Embryonic facial prominence (tissue), 1 donor: ENCODE measurements around the gene CLTB.
A peak's percentile ranks its signal among the peaks of the same experiment; 100 is the strongest.
"Not testable (repeated sequence)": the region's sequence is repeated elsewhere in the genome, so short reads cannot be mapped to it uniquely, and the experiment has no call there.

Source experiments
- DNase-seq: peaks from one replicate; pipeline ENCODE4 v3.0.0-alpha.2; 2016; ENCODE audit errors: extremely low spot score

CLTB gene, protein sequence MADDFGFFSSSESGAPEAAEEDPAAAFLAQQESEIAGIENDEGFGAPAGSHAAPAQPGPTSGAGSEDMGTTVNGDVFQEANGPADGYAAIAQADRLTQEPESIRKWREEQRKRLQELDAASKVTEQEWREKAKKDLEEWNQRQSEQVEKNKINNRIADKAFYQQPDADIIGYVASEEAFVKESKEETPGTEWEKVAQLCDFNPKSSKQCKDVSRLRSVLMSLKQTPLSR

DNA sequence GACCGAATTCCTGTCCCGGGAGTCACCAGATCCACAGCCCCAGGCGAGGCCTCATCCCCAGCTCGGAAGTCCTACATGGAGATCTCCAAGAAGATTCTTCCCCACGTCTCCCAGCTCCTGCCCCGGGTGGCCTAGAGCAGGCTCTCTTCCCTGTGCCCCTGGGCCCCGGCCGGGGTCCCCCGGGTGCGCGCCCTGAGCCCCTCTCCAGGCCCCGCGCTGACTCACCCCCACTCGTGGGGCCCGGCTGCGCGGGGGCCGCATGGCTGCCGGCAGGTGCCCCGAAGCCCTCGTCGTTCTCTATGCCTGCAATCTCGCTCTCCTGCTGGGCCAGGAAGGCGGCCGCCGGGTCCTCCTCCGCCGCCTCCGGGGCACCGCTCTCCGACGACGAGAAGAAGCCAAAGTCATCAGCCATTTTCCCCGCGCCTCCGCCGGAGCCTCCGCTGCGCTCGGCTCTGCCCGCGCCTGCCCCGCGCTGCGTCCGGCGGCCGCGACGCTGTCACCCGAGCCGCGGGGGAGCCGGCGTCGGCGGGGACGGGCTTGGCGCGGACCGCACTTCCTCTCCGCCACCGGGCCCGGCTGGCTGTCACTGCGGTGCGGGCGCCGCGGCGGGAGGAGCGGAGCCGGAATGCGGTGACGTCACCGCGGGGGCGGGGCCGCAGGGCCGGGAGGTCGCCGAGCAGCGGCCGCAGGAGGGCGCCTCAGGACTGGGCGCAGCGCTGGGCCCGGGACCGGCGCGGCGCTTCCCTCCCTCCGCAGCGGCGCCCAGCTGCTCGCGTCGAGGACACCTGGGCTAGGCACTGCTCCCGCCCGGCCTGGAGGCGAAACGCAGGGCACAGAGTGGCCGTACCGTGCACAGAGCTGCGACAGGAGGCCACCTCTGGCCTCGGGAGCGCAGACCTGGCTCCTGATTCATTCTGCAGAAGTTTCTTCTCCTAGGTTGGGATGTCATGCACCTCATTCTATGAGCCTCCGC lies at the start of gene CLTB:
CLTB (minus strand) TSS at position 588 of the 973 bp plus-strand sequence; CDS start at position 412, 176 bp downstream.
- peak; percentile 71 for DNase-seq

DNA sequence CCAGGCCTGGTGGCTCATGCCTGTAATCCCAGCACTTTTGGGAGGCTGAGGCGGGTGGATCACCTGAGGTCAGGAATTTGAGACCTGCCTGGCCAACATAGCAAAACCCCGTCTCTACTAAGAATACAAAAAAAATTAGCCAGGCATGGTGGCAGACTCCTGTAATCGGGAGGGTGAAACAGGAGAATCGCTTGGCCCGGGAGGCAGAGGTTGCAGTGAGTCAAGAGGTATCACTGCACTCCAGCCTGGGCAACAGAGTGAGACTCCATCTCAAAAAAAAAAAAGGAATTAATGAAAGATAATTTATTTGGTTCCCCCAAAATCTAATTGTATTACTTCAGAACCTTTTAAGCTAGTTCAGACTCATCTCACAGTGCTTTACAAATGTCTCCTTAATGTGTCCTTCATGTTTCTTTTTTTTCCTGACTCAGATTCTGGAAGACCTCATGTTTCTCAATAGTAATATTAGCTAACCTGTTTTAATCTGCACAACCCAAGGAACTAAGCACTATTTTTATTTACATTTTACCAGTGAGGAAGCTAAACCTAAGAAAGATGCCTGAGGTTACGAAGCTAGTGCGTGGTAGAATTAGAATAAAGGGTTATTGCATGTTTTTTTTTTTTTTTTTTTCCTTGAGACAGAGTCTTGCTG lies 46.9 kb upstream of the CLTB start:
- no peak for DNase-seq

DNA sequence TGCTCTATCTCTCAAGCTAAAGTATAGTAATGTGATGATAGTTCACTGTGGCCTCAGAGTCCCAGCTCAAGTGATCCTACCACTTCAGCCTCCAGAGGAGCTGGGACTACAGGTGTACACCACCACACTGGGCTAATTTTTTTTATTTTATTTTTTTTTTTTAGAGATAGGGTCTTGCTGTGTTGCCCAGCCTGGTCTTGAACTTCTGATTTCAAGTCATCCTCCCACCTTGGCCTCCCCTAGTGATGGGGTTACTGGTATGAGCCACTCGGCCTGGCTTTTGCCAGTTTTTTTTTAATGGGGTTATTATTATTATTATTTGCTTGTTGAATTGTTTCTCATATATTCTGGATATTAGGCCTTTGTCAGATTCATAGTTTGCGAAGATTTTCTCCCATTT lies 45.0 kb upstream of the CLTB start:
- no peak for DNase-seq

DNA sequence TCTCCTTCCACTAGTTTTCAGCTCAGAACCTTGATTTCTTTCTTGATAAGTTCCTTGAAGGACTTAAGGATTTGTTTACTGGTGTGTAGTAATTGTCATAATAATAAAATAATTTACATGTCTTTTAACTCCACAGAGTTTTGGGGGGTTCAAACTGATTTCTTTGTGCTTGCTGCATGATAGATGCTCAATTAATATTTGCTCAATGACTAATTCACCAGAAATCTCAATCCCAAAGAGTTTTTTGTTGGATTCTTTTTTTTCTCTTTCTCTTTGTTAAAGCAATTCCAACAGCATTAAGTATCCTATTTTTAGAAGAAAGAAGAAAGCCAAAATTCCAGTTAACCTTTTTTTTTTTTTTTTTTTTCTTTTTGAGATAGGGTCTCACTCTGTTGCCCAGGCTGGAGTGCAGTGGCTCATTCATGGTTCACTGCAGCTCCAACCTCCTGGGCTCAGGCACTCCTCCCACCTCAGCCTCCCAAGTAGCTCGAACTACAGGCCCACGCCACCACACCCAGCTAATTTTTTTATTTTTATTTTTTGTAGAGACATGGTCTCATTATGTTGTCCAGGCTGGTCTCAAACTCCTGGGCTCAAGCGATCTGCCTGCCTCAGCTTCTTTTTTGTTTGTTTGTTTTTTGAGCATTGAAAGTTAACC lies 42.7 kb upstream of the CLTB start:
- no peak for DNase-seq

DNA sequence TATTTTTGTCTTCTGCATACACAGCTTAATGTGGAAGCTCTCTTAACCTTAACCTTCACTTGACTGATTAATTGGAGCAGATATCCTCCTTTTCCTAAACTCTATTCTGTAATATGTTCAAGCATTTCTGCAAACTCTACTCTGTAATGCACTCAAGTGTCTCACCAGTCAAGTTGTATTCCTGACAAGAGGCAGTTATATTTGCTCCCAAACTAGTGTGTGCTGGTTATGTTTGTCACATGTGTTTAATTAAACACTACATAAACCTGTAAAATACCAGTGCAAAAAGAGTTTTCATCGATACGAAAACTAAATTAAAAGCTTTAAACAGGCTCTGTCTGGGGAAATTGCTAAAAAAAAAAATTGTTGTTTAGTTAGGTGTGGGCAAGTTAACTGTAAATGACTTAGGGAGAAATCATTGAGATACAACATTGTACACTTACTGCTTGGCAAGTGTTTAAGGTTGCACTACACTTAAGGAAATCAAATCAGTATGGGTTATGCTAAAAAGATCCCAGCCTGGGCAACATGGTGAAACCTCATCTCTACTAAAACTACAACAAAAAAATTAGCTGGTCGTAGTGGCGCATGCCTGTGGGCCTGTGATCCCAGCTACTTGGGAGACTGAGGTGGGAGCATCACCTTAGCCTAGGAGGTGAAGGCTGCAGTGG lies 38.5 kb upstream of the CLTB start:
- no peak for DNase-seq

DNA sequence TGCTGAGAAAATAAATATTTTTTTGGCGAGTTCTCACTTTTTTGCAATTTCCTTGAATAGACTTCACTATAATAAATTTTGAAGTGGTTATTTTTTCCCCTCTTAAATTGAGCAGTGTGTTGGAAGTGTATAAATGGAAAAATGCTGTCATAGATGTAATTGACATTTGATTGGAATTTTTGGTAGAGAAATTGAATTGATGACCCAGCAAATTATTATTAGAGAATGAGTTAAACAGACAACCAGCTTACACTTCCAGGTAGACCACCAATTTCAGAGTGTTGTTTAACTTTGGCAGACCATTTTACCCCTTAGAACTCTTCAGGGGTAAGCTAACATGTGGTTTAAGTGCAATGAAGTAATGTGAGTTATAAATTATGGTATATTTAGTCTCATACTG lies 33.7 kb upstream of the CLTB start:
- no peak for DNase-seq

DNA sequence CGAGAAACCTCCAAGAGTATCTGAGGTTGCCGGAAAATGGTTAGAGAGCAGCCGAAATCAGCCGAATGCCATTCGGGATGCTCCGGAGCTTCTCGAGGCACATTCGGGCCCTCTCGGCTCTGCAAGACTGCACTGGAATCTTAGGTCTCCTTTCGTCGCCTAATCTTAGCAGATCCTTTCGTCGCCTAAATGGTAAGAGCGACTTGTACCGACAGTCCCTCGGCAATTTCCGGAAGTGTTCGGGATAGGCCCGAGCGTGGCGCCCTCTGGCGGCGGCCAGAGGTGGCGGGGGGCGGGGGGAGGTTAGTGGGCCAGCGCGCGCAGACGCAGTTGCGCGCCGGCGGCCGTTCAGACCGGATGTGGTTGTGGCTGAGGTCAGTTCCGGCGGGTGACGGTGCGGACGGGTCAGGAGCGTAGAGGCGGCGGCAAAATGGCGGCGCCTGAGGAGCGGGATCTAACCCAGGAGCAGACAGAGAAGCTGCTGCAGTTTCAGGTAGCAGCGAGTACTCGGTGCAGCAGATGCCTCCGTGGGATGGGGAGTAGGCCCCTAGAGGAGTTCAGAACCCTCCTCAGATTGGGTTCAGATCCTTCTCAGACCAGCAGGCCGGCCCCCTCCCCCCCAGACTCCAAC lies 31.8 kb upstream of the CLTB start, which contains the start of gene FAF2:
FAF2 (plus strand) TSS at position 408 of the 631 bp plus-strand sequence; CDS start at position 431, 23 bp downstream.
- peak; percentile 98 for DNase-seq

DNA sequence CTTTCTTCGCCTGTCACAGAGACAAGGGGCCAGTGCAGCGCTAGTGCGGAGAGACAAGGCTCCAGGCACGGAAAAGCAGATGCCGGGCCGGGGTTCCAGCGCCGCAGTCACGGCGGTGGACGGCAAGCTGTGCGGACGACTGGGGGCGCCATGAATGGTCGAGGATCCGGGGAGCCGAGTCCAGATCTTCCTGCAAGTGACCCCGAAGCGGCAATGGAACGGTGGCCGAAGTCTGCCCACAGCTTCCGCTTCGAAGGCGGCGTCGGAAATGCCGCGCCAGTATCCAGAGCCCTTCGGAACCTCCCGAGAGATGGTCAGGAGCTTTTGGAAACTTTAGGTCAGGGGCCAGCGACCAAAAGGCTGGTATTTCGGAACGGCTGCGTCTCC lies 31.2 kb upstream of the CLTB start:
- peak; percentile 12 for DNase-seq

DNA sequence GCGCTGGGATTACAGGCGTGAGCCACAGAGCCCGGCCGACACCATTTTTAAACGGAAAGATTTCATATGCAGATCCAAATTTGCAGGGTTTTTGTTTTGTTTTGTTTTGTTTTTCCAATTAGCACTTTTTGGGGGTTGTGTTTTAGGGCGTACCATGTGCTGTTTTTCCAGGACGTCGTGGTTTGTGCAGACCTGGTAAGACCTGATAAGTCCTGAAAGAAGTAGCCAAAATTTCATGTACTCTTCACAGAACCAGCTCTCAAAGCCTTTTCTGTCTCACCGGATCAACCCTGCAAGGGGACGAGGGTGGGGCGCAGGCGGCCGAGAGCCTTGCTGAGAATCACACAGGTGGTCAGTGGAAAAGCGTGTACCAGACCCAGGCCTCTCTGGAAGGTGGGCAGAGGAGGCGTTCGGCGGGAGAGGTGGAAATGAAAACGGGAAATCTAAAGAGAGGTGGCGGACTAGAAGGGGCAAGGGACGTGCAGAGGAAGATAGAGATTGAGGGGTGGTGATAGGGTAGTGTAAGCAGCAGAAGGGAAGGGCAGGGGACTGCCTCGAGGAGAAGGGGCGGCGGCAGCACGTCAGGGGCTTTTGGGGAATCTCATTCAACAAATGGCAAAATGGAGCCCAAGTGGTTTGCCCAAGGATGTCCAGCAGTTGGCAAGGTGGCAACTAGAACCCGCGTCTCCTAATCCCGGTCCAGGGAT lies 30.7 kb upstream of the CLTB start:
- no peak for DNase-seq

DNA sequence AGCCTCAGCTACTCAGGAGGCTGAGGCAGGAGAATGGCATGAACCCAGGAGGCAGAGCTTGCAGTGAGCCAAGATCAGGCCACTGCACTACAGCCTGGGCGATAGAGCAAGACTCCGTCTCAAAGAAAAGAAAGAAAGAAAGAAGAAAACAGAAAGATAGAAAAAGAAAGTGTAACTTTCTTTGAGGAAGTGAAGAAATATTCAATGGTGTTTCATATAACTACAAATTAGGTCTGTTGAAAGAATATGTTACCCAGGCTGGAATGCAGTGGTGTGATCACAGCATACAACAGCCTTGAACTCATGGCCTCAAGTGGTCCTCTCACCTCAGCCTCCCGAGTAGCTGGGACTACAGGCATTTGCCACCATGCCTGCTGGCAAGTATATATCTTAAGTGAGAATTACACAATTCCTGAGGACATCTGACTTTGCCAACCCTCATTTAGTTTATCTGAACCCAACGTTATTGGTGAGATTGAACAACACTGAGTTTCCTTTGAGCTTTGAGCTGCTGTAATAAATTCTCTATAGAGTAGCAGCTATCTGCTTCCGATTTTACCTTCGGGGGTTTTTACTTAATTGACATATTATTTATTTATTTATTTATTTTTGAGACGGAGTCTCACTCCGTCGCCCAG lies 29.8 kb upstream of the CLTB start:
- no peak for DNase-seq

DNA sequence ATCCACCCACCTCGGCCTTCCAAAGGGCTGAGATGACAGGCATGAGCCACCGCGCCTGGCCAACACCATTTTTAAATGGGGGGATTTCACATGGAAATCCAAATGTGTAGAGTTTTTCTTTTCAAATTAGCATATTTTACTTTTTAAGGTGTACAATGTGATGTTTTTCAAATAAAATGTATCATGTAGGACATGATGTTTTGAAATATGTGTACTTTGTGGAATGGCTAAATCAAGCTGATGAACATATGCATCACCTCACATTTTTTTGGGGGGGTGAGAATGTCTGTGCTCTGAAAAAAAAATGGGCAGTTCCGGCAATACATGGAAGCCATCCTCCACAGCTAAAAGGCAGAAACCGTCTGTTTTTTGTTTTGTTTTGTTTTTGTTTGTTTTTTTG lies 28.4 kb upstream of the CLTB start:
- DNase-seq, result no peak

DNA sequence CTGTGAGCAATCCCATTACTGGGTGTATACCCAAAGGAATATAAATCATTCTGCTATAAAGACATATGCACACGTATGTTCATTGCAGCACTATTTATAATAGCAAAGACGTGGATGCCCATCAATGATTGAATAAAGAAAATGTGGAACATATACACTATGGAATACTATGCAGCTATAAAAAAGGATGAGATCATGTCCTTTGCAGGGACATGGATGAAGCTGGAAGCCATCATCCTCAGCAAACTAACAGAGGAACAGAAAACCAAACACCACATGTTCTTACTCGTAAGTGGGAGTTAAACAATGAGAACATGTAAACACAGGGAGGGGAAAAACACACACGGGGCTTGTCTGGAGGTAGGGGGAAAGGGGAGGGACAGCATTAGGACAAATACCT lies 26.6 kb upstream of the CLTB start:
- not testable (repeated sequence) for DNase-seq

DNA sequence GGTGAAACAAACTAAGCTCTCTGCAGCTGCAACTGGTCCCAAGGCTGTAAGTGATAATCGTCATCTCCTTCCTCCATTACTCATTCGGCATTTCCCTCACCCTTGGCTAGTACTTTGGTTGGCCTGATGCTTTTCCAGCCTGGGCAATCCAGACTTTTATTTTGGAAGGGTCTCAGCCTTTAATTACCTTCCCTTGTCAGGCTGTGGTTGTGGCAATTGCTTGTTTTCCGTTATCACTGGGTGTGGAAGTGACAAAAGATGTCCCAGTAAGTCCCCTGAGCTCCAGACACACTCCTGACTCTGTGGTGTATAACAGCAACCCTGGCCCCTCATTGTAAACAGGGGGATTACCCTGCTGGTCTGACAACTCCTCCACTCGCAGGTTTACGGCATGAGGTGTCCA lies 25.6 kb upstream of the CLTB start:
- no peak for DNase-seq

DNA sequence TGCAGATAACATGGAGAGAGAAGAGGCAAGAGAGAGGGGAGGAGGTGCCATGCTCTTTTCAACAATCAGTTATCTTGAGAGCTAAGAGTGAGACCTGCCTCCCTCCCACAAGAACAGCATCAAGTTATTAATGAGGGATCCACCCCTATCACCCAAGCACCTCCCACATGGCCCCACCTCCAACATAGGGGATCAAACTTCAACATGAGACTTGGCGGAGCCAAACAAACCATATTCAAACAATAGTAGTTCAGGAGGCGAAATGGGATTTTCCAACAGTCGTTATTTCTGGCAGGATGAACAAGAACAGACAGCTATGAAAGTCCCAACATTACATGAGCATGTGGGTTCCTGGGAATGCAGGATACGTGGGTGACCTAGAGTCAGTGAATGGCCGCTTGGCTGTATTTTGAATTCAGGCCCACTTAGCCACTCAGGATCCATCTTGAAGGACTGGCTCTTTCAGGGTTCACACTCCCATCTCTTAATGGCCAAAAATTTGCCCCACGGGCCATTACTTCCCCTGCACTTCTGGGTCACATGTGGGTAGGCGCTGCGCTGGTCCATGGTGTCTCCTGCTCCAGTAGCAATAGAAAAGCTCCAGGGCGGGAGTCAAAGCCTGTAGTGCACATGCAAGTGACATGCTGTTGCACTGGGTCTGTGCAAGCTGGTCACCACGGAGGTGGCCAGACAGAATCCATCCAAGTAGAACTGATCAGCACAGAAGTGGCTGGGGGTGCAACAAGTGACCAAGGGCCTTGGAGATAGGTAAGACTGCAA lies 24.8 kb upstream of the CLTB start:
- no peak for DNase-seq

DNA sequence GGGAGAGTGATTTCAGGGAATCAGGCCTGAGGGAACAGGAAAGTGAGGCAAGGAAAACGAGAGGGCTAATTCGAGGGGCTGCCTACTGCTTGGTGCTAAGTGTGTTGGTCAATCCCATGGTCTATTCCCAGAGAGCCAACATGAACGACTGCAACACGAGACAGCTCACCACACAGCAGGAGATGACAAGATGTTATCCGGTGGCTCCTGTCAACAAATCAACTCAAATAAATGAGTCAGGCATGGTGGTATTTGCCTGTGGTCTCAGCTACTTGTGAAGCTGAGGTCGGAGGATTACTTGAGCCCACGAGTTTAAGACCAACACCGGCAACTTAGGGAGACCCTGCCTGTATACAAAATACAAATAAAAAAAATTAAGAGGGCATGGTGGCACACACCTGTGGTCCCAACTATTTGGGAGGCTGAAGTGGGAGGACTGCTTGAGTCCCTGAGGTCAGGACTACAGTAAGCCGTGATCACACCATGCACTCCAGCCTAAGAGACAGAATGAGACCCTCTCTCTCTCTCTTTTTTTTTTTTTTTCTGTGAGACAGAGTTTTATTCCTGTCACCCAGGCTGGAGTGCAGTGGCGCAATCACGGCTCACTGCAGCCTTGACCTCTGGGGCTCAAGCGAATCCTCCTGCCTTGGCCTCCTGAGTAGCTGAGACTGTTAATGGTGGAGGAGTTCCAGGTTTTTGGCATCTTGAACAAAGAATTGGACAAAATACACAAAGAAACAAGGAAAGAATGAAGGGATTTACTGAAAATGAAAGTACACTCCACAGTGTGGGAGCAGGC lies 22.8 kb upstream of the CLTB start:
- no peak for DNase-seq

DNA sequence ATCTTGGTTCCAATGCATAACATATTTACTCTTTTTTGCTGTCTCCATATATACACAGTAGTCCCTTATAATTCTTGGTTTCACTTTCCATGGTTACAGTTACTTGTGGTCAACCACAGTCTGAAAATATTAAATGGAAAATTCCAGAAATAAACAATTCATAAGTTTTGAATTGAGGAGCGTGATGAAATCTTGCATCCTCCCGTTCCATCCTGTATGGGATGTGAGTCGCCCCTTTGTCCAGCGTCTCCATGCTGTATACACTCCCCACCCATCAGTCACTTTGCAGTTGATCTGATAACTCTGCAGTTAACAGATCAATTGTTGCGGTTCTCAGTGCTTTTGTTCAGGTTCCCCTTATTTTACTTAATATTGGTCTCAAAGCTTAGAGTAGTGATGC lies 20.3 kb upstream of the CLTB start:
- DNase-seq, result no peak

DNA sequence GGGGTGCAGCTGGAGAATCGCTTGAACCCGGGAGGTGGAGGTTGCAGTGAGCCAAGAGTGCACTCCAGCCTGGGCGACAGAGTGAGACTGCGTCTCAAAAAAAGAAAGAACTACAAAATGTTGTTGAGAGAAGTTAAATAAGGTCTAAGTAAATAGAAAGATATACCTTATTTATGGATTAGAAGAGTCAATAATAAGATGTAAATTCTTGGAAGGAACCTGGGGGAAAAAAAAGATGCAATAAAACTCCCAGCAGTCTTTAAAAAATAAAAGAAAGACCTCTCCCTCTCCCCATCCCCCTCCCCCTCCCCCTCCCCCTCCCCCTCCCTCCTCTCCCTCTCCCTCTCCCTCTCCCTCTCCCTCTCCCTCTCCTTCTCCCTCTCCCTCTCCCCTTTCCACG lies 16.4 kb upstream of the CLTB start:
- no peak for DNase-seq

DNA sequence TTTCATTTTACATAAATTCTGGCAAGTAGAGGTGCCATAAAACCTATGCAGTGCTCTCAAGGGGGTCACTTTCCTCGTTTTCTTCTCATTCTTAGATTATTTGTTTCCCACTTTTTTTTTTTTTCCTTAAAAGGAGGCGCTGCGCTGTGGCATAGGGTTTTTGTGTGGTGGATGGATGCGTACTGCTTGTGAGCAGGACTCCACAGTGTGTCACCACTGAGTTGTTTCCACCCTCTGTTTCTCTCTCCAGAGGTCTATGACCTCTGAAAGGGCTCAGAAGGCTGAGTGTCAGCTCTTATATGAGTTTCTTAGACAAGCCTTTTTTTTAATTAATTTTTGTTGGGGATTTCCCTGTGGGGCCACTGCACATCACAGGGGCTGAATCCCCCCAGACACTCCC lies 13.6 kb upstream of the CLTB start:
- no peak for DNase-seq
